Tongue (tissue), 3 donors: ENCODE results near the gene LRP10. TPM values are rescaled to one million over a fixed set of nuclear protein-coding genes. Genes with fewer than 3 reads are reported as not detected.

Experiments used
- DNase-seq: peaks from one replicate; pipeline ENCODE4 v3.0.0-alpha.2; 2015
- small RNA-seq: library from RNA; depleted of rRNA; stranded (forward); fragments of <200 nt; gene quantifications from one replicate; pipeline ENCODE3, GENCODE V24; 2014; ENCODE audit warnings: low replicate concordance
- total RNA-seq: library from RNA; depleted of rRNA; stranded (reverse); fragments of >200 nt; gene quantifications from one replicate; pipeline ENCODE4 v1.2.3, GENCODE V29; 2014

The LRP10 gene
- total RNA-seq, 1 donor from 2014 or later, result 30.5 TPM

GRCh38 chr14:22919601-22919921, 48.0 kb downstream of the LRP10 start:
- DNase-seq, result no peak

- DNase-seq, result no peak
These were observed 49.2 kb downstream of the LRP10 start for GRCh38 chr14:22920697-22921096.

DNA sequence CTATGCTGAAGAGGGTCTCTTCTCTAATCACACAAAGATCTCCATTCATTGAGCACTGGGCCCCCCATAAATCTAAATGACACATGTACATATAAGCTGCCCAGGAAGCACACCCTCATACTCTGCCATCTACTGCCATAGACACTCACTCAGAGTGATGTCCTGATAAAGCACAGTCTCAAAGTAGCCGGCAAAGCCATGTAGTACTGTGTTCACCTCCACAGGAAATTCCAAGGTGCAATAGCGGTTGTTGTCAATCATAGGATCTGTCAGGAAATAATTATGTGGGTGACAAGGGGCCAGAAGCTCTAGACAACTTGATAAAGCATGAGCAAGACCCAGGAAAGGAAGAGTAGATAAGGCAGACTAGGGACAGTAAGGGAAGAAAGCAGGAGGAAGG, 50.8 kb downstream of the LRP10 start:
- DNase-seq, result no peak

- DNase-seq, result no peak
These were observed 52.2 kb downstream of the LRP10 start for GRCh38 chr14:22923746-22924145.

- DNase-seq, result no peak
These were observed 54.0 kb downstream of the LRP10 start for GRCh38 chr14:22925513-22925912.

DNA sequence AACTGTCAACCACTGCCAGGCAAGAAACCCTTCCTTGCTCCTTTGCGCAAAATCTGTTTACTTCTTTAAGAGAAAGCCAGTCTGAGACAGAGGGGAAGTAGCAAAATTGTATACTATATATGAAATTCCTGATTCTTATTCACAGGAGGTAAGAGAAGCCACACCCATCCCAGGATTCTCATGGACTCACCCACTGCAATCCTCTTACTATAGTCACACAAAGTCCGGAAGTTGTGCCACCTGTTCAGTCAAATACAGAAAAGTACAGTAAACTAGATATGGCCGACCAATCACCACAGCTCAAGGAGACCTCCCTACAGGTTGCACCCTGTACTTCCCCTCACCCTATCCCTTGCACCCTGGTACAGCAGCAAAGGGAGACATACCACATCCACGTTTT, 54.8 kb downstream of the LRP10 start:
- DNase-seq, result no peak

GRCh38 chr14:22928237-22929103, 56.9 kb downstream of the LRP10 start:
- DNase-seq, result peak; percentile 17

- DNase-seq, result peak; percentile 100
These were observed 57.8 kb downstream of the LRP10 start, which contains the start of gene PRMT5 for GRCh38 chr14:22929104-22929960. TSS of gene PRMT5 (minus strand) at chr14:22929376. CDS start at chr14:22929361, 15 bp downstream.

DNA sequence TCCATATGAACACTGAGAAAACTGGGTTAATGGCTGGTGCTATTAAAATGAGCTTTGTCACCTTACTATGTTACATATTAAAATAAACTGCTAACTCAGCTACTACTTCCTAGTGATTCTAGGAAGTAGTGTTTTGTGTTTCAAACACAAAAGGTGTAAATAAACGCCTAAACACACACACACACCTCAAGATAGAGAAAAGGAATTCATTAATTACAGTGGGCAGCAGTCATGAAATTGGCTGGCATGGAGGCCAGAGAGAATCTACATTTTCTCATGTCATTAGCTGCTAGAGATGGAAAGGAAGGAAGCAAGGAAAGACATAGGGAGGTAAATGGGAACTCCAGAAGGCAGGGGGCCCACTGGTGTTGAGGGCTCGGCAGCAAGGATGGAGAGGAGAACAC, 58.4 kb downstream of the LRP10 start:
- DNase-seq, result no peak

Small RNA genes lying within 50 kb of the gene (small RNA-seq; reads per million reads assigned to genes)
- gene RF00019, result not detected

Other genes starting within 250 kb of the LRP10 start
- gene OR6J1, start 227.4 kb upstream of the LRP10 start, total RNA-seq, result not detected
- gene OXA1L, start 105.1 kb upstream of the LRP10 start, total RNA-seq, result 92.3 TPM
- gene SLC7A7, start 56.3 kb upstream of the LRP10 start, total RNA-seq, result 14.2 TPM
- 36.8 TPM for gene MRPL52, start 41.9 kb upstream of the LRP10 start, total RNA-seq
- 131 TPM for gene MMP14, start 35.2 kb upstream of the LRP10 start, total RNA-seq
- gene REM2, start 11.5 kb downstream of the LRP10 start, total RNA-seq, result 0.72 TPM
- gene RBM23, start 47.4 kb downstream of the LRP10 start, total RNA-seq, result 162 TPM
- 64.8 TPM for gene PRMT5, start 57.6 kb downstream of the LRP10 start, total RNA-seq
- gene HAUS4, start 85.3 kb downstream of the LRP10 start, total RNA-seq, result 60.3 TPM
- 47.2 TPM for gene AJUBA, start 110.8 kb downstream of the LRP10 start, total RNA-seq
- gene C14orf93, start 138.4 kb downstream of the LRP10 start, total RNA-seq, result 13.5 TPM
- gene PSMB5, start 163.2 kb downstream of the LRP10 start, total RNA-seq, result 190 TPM
- gene PSMB11, start 170.5 kb downstream of the LRP10 start, total RNA-seq, result not detected
- 4.5 TPM for gene CDH24, start 185.8 kb downstream of the LRP10 start, total RNA-seq
- gene ACIN1, start 223.4 kb downstream of the LRP10 start, total RNA-seq, result 103 TPM
- 25.5 TPM for gene C14orf119, start 223.8 kb downstream of the LRP10 start, total RNA-seq
- gene CIROP, start 233.2 kb downstream of the LRP10 start, total RNA-seq, result not detected
- not detected for gene CEBPE, start 247.5 kb downstream of the LRP10 start, total RNA-seq